DOHH2 (cell line): ENCODE data around the gene TESK1.

Experiments used
- CTCF ChIP-seq: fragments of 200-600 bp; sonication (generic); IDR thresholded peaks from one replicate; pipeline ENCODE4 v1.5.1; 2014; ENCODE audit warnings: antibody characterized with exemption, mild to moderate bottlenecking, low read depth, low read length; ENCODE audit not compliant: poor library complexity, severe bottlenecking
- EZH2phosphoT487 ChIP-seq: fragments of 200-600 bp; sonication (generic); IDR thresholded peaks from 2 replicates; pipeline ENCODE4 v1.6.1; 2017; ENCODE audit warnings: borderline replicate concordance, mild to moderate bottlenecking, antibody characterized with exemption, low read length, moderate library complexity, mixed read lengths

- no peak for TF ChIP-seq EZH2phosphoT487
- peak; percentile 58 for TF ChIP-seq CTCF
Observed at GRCh38 chr9:35599763-35600604, 5.1 kb upstream of the TESK1 start.
